Measurements from ENCODE around the gene TACR2.
"Not testable (repeated sequence)": the region's sequence is repeated elsewhere in the genome, so short reads cannot be mapped to it uniquely, and the experiment has no call there.

The TACR2 gene

DNA sequence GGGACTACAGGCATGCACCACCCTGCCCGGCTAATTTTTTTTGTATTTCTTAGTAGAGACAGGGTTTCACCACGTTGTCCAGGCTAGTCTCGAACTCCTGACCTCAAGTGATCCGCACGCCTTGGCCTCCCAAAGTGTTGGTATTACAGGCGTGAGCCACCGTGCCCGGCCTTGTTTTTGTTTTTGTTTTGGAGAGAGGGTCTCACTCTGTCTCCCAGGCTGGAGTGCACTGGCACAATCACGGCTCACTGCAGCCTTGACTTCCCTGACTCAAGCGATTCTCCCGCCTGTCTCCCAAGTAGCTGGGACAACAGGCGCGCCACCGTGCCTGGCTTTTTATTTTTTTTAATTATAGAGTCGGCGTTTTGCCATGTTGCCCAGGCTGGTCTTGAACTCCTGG lies 33.7 kb upstream of the TACR2 start:
- not testable (repeated sequence) for DNase-seq (ENCODE audit: low read depth)

DNA sequence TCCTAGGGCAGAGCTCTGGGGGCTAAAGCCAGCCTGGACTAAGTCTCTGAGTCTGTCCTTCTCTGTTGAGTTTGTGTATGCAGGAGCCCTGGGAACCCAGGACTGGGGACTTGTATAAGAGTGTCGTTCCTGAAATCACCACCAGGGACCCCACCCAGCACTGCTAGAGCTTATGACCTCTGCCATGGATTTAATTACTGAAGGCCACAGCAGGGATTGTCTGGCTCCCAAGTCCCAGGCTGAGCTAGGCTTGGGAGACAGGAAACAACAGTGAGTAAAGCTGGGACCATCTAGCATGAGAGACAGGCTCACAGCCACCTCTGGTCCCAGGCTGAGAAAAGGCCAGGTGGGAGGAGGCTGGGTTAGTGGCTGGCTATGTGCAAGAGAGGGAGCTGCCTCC lies 33.1 kb upstream of the TACR2 start:
- no peak for DNase-seq (ENCODE audit: low read depth)

GRCh38 chr10:69446650-69447151 lies 30.0 kb upstream of the TACR2 start:
- no peak for DNase-seq (ENCODE audit: low read depth)

GRCh38 chr10:69446229-69446628 lies 29.5 kb upstream of the TACR2 start:
- DNase-seq (ENCODE audit: low read depth): no peak

DNA sequence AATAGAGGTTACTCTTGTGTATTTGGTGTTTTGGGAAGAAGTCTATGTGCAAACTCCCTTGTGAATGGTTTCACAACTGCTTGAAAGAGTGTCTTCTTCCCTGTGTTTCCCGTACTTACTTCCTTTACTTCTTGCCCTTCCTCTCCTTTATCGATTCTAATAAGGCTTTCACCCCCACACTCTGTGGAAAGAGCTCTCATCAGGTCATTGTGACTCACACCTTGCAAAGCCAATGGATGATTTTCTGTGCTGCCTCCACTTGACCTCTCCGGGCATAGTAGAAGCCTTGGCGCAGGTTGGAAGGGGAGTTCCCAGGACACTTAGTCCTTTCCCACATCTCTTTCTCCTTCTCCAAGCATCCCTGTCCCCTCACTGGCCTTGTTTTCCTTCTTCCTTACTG lies 28.3 kb upstream of the TACR2 start:
- DNase-seq (ENCODE audit: low read depth): no peak

GRCh38 chr10:69443354-69443753 lies 26.6 kb upstream of the TACR2 start:
- no peak for DNase-seq (ENCODE audit: low read depth)

- no peak for DNase-seq (ENCODE audit: low read depth)
Observed at GRCh38 chr10:69439813-69440506, 23.2 kb upstream of the TACR2 start.

GRCh38 chr10:69439350-69439739 lies 22.6 kb upstream of the TACR2 start:
- DNase-seq (ENCODE audit: low read depth): no peak

- no peak for DNase-seq (ENCODE audit: low read depth)
Observed at GRCh38 chr10:69438536-69439349, 22.0 kb upstream of the TACR2 start.

DNA sequence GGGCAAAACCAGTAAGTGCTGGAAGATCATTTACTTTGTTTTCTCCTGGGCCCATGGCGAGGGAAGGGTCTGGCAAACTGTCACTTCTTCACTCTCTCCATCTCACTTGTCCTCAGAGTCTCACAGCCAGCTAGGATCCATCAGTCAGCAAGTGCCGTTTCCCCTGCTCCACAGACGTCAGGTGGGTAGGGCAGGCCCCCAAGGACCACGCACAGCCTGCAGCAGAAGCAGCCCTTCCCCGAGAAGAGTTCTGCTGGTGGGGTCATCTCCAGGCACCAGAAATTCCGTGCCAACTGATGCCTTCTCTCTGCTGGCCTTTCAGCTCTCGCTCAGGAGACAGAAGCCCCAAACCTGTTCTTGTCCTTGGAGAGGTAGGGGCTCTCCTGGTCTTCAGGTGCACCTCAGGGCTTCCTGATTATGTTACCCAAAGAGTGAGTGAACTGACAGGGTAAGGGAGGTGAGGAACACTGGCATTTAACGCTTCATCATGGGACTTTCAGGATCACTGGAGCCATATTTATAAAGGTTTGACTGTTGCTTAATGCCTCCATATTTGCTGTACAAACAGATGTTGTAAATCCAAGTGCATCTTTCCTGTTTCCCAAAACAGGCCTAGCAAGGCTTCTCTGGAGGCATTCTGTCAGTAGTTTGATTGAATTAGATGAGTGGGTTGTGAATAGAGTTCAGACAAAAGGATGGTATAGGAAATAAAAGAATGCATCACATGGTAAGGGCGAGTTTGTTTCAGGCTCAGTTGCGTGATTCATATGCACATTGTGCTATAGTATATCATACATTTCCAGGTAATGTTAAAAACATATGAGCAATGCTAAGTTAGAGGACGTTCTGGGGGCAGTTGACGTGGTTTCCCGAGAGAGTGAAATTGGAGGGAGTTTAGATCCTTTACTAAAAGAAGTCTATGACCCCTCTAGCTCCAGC lies 20.9 kb upstream of the TACR2 start:
- no peak for DNase-seq (ENCODE audit: low read depth)

- no peak for DNase-seq (ENCODE audit: low read depth)
Observed at GRCh38 chr10:69435966-69436520, 19.3 kb upstream of the TACR2 start.

GRCh38 chr10:69434926-69435325 lies 18.2 kb upstream of the TACR2 start:
- DNase-seq (ENCODE audit: low read depth): no peak

DNA sequence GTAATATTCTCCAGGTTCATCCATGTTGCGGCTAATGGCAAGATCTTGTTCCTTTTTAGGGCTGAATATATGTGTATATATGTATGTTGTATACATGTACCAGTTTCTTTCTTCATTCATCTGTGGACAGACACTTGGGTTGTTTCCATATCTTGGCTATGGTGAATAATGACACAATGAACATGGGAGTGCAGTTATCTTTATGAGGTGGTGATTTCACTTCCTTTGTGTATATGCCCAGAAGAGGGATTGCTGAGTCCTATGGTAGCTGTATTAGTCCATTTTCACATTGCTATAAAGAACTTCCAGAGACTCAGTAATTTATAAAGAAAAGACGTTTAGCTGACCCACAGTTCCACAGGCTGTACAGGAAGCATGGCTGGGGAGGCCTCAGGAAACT lies 17.5 kb upstream of the TACR2 start:
- no peak for DNase-seq (ENCODE audit: low read depth)

DNA sequence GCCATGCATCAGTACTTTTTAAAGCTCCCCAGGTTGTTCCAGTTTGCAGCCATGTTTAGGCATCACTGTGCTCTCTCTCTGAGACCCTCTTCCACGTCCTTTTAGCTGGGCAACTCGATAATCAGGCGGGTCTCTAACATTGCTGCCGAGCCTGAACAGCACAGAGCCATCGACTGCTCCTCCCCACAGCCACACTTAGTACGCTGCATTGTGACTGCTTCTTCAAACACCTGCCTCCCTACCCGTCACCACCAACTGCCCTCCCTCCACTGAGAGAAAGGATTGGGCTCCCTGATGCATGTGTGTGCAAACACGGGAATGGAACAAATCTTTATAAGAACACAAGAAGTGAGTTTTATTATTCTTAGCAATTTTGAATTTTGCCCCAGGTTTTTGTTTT lies 11.4 kb upstream of the TACR2 start:
- DNase-seq (ENCODE audit: low read depth): no peak

GRCh38 chr10:69426376-69426727 lies 9.6 kb upstream of the TACR2 start:
- DNase-seq (ENCODE audit: low read depth): no peak

- no peak for DNase-seq (ENCODE audit: low read depth)
Observed at GRCh38 chr10:69425511-69426298, 9.0 kb upstream of the TACR2 start.

DNA sequence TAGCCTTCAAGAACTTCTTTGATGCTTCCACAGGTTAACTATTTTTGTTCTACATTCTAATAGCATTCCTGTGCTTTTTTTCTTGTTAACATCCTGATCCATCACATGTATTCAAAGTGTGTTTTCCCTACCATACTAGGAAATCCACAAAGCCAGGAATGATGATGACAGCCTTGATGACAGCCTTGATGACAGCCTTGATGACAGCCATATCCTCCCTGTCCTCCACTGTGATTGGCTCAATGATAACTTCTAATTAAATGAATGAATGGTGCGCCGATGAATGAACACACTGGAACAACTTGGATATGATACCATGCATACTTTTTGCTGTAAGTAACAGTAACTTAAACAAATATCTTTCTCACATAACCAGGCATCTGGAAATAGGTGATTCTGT lies 8.3 kb upstream of the TACR2 start:
- DNase-seq (ENCODE audit: low read depth): no peak

DNA sequence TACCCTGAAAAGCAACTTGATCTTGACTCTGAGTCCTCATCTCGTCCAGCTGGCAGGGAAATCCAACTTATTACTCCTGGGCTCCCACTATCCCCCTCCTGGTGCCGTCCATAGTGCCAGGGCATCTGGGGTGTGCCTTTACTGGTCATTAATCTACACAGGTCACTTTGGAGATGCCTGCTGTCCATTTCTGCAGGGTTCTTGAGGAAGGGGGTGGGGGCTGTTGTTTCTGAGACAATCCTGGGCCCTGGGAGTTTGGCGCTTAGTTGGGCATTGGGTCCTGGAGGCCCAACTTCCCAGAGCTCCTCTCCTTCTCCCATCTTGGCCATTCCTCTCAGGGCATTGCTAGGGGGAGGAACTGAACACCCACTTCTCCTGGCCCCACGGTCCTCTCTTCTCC lies 6.0 kb upstream of the TACR2 start:
- DNase-seq (ENCODE audit: low read depth): no peak

GRCh38 chr10:69421611-69422308 lies 5.0 kb upstream of the TACR2 start:
- DNase-seq (ENCODE audit: low read depth): no peak

DNA sequence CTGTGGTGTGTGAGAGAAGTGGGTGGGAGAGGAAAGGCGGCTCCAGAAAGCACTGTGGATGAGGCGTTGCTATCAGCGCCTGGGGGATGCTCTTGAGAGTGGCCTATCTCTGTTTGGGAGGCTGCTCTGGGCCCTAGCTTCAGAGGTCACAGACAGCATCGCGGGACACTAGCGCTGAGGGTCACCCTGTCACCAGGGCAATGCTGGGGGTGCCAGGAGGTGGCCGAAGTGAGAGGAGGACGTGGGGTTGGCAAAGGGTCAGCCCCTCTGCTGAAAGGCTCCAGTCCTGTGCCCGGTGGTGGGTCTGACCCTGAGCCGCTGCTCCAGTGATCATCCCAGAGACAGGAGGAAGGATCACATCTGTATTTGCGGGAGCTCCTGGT lies 3.0 kb upstream of the TACR2 start:
- DNase-seq (ENCODE audit: low read depth): no peak
